GM06990 (cell line): ENCODE measurements around the gene VIM.

Experiments
- DNase-seq: peaks from one replicate; pipeline ENCODE4 v3.0.0-alpha.2; 2011; ENCODE audit not compliant: insufficient read length; ENCODE audit errors: extremely low read depth
- H3K27me3 ChIP-seq: replicated peaks from 2 replicates; pipeline ENCODE4 v1.6.0; 2011; ENCODE audit warnings: low read length; ENCODE audit not compliant: control insufficient read depth, insufficient read depth
- H3K36me3 ChIP-seq: 2 replicates; pipeline ENCODE4 v1.5.1; 2011; ENCODE audit warnings: low read length; ENCODE audit not compliant: control insufficient read depth, insufficient read depth
- H3K4me3 ChIP-seq: replicated peaks from 2 replicates; pipeline ENCODE4 v1.5.1; 2011; ENCODE audit warnings: low read depth, mild to moderate bottlenecking, control low read depth, low read length
- CTCF ChIP-seq: IDR thresholded peaks from 2 replicates; pipeline ENCODE4 v1.5.1; 2011; ENCODE audit warnings: low read length, control low read depth, mild to moderate bottlenecking, inconsistent platforms; ENCODE audit not compliant: insufficient read depth, poor library complexity, severe bottlenecking

Gene VIM

GRCh38 chr10:17282311-17282710, 54.3 kb downstream of the VIM start:
- TF ChIP-seq CTCF: no peak
- no peak for DNase-seq
- Histone ChIP-seq H3K36me3 (no peaks in the 10 kb centered on the region), H3K27me3 (peaks cover 1% of the 10 kb centered on the region; the same call in 1 of the 2 replicates), H3K4me3 (no peak overlapping the region)

- Histone ChIP-seq H3K27me3 (peaks cover 1% of the 10 kb centered on the region; the same call in 1 of the 2 replicates), H3K4me3 (no peak overlapping the region), H3K36me3 (no peaks in the 10 kb centered on the region)
- TF ChIP-seq CTCF: no peak
- DNase-seq: no peak
Observed at GRCh38 chr10:17286562-17287550, 58.8 kb downstream of the VIM start.
